HepG2 (cell line): Measurements from ENCODE around the gene TCF25. TPM values are rescaled to one million over a fixed set of nuclear protein-coding genes. Genes with fewer than 3 reads are reported as not detected.

Experiments
- CENPX ChIP-seq: sonication (generic); formaldehyde crosslinking; IDR thresholded peaks from 2 replicates; pipeline ENCODE4 v1.9.0; 2021; ENCODE audit warnings: mild to moderate bottlenecking, missing genetic modification reagents, moderate library complexity
- GATA4 ChIP-seq: sonication (generic); IDR thresholded peaks from 2 replicates; pipeline ENCODE4 v1.6.1; 2016; ENCODE audit warnings: antibody characterized with exemption, low read depth, borderline replicate concordance
- HMGXB4 ChIP-seq, 2 experiments: sonication (generic) in 1 of 2; formaldehyde crosslinking in 1 of 2; IDR thresholded peaks; 2 replicates each; pipeline versions ENCODE4 v1.4.0 to v1.6.1; 2018 to 2020; ENCODE audit warnings: missing genetic modification reagents in 2 of 2, borderline replicate concordance in 1 of 2, low read depth in 1 of 2, mild to moderate bottlenecking in 1 of 2, missing biosample characterization in 1 of 2
- HNF4G ChIP-seq, 2 experiments: sonication (generic) in 1 of 2; formaldehyde crosslinking in 1 of 2; IDR thresholded peaks; 2 replicates each; pipeline versions ENCODE4 v1.4.0 to v1.6.1; 2011 to 2020; ENCODE audit warnings: borderline replicate concordance in 2 of 2, low read depth in 2 of 2, mild to moderate bottlenecking in 2 of 2, low read length in 1 of 2, missing genetic modification reagents in 1 of 2, moderate library complexity in 1 of 2
- KAT8 ChIP-seq: IDR thresholded peaks from 2 replicates; pipeline ENCODE4 v1.6.1; 2016; ENCODE audit warnings: missing genetic modification reagents, missing compliant biosample characterization
- KDM5B ChIP-seq: sonication (generic); formaldehyde crosslinking; IDR thresholded peaks from 2 replicates; pipeline ENCODE4 v1.4.0; 2020; ENCODE audit warnings: missing genetic modification reagents, mild to moderate bottlenecking, borderline replicate concordance
- LCORL ChIP-seq, 2 experiments: fragments of 450-650 bp in 1 of 2; sonication (generic) in 1 of 2; formaldehyde crosslinking in 1 of 2; IDR thresholded peaks; 2 replicates each; pipeline versions ENCODE4 v1.5.0 to v1.6.1; 2017 to 2020; ENCODE audit warnings: antibody characterized with exemption in 1 of 2, missing genetic modification reagents in 1 of 2
- MAFK ChIP-seq, 2 experiments: IDR thresholded peaks in 1 of 2; conservative IDR thresholded peaks in 1 of 2; 2 replicates each; pipeline ENCODE4 v1.6.1; 2011; ENCODE audit warnings: improper control_type of control experiment in 2 of 2, low read length in 2 of 2
- MTF1 ChIP-seq: sonication (generic); formaldehyde crosslinking; IDR thresholded peaks from 2 replicates; pipeline ENCODE4 v1.5.0; 2020; ENCODE audit warnings: missing genetic modification reagents
- NAIF1 ChIP-seq: sonication (generic); formaldehyde crosslinking; IDR thresholded peaks from 2 replicates; pipeline ENCODE4 v1.5.0; 2020; ENCODE audit warnings: mild to moderate bottlenecking, missing genetic modification reagents, borderline replicate concordance
- NCOA1 ChIP-seq: sonication (generic); formaldehyde crosslinking; IDR thresholded peaks from 2 replicates; pipeline ENCODE4 v1.9.0; 2021; ENCODE audit warnings: missing genetic modification reagents
- SMARCC2 ChIP-seq: fragments of 450-650 bp; IDR thresholded peaks from 2 replicates; pipeline ENCODE4 v1.6.1; 2017; ENCODE audit warnings: antibody characterized with exemption, mild to moderate bottlenecking
- SRY ChIP-seq: sonication (generic); formaldehyde crosslinking; IDR thresholded peaks from 2 replicates; pipeline ENCODE4 v1.8.0; 2022; ENCODE audit warnings: mild to moderate bottlenecking, missing genetic modification reagents
- TP53 ChIP-seq: sonication (generic); formaldehyde crosslinking; conservative IDR thresholded peaks from 2 replicates; pipeline ENCODE4 v1.4.0; 2020; ENCODE audit warnings: missing genetic modification reagents
- USF2 ChIP-seq, 2 experiments: sonication (generic) in 1 of 2; formaldehyde crosslinking in 1 of 2; IDR thresholded peaks; 2 replicates each; pipeline versions ENCODE4 v1.5.1 to v1.6.1; 2011 to 2020; ENCODE audit warnings: borderline replicate concordance in 1 of 2, low read depth in 1 of 2, low read length in 1 of 2, mild to moderate bottlenecking in 1 of 2, missing genetic modification reagents in 1 of 2, moderate library complexity in 1 of 2
- XBP1 ChIP-seq: sonication (generic); formaldehyde crosslinking; IDR thresholded peaks from 2 replicates; pipeline ENCODE4 v1.5.0; 2020; ENCODE audit warnings: missing genetic modification reagents
- XRCC5 ChIP-seq: fragments of 200-400 bp; formaldehyde crosslinking; optimal IDR thresholded peaks from 2 replicates; pipeline ENCODE3; 2017; ENCODE audit warnings: mild to moderate bottlenecking, low read length
- ZFP1 ChIP-seq: IDR thresholded peaks from 2 replicates; pipeline ENCODE4 v1.6.1; 2016
- ZNF10 ChIP-seq: sonication (generic); formaldehyde crosslinking; IDR thresholded peaks from 2 replicates; pipeline ENCODE4 v1.4.0; 2020; ENCODE audit warnings: mild to moderate bottlenecking, low read depth, missing genetic modification reagents, borderline replicate concordance
- ZNF34 ChIP-seq: sonication (generic); formaldehyde crosslinking; IDR thresholded peaks from 2 replicates; pipeline ENCODE4 v1.4.0; 2020; ENCODE audit warnings: mild to moderate bottlenecking, missing genetic modification reagents, borderline replicate concordance
- ZNF546 ChIP-seq: sonication (generic); formaldehyde crosslinking; conservative IDR thresholded peaks from 2 replicates; pipeline ENCODE4 v1.8.1; 2023; ENCODE audit warnings: mild to moderate bottlenecking, missing genetic modification reagents
- ZNF703 ChIP-seq: sonication (generic); formaldehyde crosslinking; IDR thresholded peaks from 2 replicates; pipeline ENCODE4 v1.5.1; 2020; ENCODE audit warnings: missing genetic modification reagents, mild to moderate bottlenecking, moderate library complexity, borderline replicate concordance
- ZNF704 ChIP-seq: sonication (generic); formaldehyde crosslinking; IDR thresholded peaks from 2 replicates; pipeline ENCODE4 v1.8.1; 2023; ENCODE audit warnings: mild to moderate bottlenecking, inconsistent platforms, moderate library complexity, missing genetic modification reagents, borderline replicate concordance
- ZNF746 ChIP-seq: sonication (generic); formaldehyde crosslinking; IDR thresholded peaks from 2 replicates; pipeline ENCODE4 v1.8.0; 2022; ENCODE audit warnings: mild to moderate bottlenecking, missing genetic modification reagents
- ZNF788 ChIP-seq: sonication (generic); formaldehyde crosslinking; IDR thresholded peaks from 2 replicates; pipeline ENCODE4 v1.5.0; 2020; ENCODE audit warnings: mild to moderate bottlenecking, missing genetic modification reagents, borderline replicate concordance
- polyA plus RNA-seq, 8 experiments: library from polyadenylated mRNA; depleted of rRNA in 3 of 8; stranded (reverse) in 7 of 8; unstranded in 1 of 8; fragments of >200 nt; fragmentation: Illumina TruSeq in 4 of 8; extraction: Trizol in 4 of 8; gene quantifications; 2 replicates each; pipeline versions ENCODE4 v1.2.1 to v1.2.3, GENCODE V29; 2011 to 2016; ENCODE audit warnings: low read depth in 4 of 8, missing spikeins in 1 of 8, mixed read lengths in 1 of 8; ENCODE audit not compliant: insufficient read depth in 1 of 8
- total RNA-seq, 5 experiments: library from RNA; depleted of rRNA; stranded (reverse); fragments of >200 nt; fragmentation: Illumina TruSeq; extraction: Trizol; gene quantifications; 2 replicates each; pipeline ENCODE4 v1.2.3, GENCODE V29; 2016; ENCODE audit warnings: low read depth in 1 of 5

Gene TCF25
- total and polyA plus RNA-seq, 2 of the 13 experiments (the other 11 are each of a cell fraction or from before 2014, with no cell fraction given): 138 to 206 TPM

GRCh38 chr16:89924297-89924924, 51.0 kb downstream of the TCF25 start (continued):
- TF ChIP-seq ZNF546 (CRISPR knock-in tag) (no peak; the same call in 1 of the 2 replicates), SMARCC2 (no peak), ZNF34 (CRISPR knock-in tag) (no peak), KDM5B (CRISPR knock-in tag) (no peak), ZNF704 (no peak), TP53 (no peak), USF2 (IDR thresholded peaks at IDR 0.05; ENCODE audit: low read depth, low read length) (no peak), USF2 (CRISPR knock-in tag; IDR thresholded peaks at IDR 0.05; ENCODE audit: borderline replicate concordance) (no peak), ZNF788 (CRISPR knock-in tag) (no peak), MTF1 (CRISPR knock-in tag) (no peak), XRCC5 (no peak), XBP1 (no peak), HMGXB4 (CRISPR knock-in tag; IDR thresholded peaks at IDR 0.05; ENCODE audit: borderline replicate concordance in 1 of 2, low read depth in 1 of 2) (no peak; a peak in 1 of 4 replicates), SRY (CRISPR knock-in tag) (no peak), ZNF703 (CRISPR knock-in tag) (no peak), NCOA1 (no peak), MAFK (conservative IDR thresholded peaks at IDR 0.05 in 1 of 2, IDR thresholded peaks at IDR 0.05 in 1 of 2; ENCODE audit: low read length in 2 of 2) (no peak), ZNF746 (no peak), LCORL (IDR thresholded peaks at IDR 0.05) (no peak), LCORL (CRISPR knock-in tag; IDR thresholded peaks at IDR 0.05) (no peak), KAT8 (no peak), ZFP1 (CRISPR knock-in tag) (no peak), GATA4 (no peak), CENPX (CRISPR knock-in tag) (no peak), ZNF10 (no peak), NAIF1 (no peak), HNF4G (IDR thresholded peaks at IDR 0.05; ENCODE audit: borderline replicate concordance, low read depth, low read length) (no peak), HNF4G (CRISPR knock-in tag; IDR thresholded peaks at IDR 0.05; ENCODE audit: borderline replicate concordance, low read depth) (peak; percentile 46; the same call in 1 of the 2 replicates)
